Measurements from ENCODE around the gene TUBGCP3. TPM values are rescaled to one million over a fixed set of nuclear protein-coding genes. Genes with fewer than 3 reads are reported as not detected.

Gene TUBGCP3
- total RNA-seq, 1 experiment from 2014 or later = 47.4 TPM

DNA sequence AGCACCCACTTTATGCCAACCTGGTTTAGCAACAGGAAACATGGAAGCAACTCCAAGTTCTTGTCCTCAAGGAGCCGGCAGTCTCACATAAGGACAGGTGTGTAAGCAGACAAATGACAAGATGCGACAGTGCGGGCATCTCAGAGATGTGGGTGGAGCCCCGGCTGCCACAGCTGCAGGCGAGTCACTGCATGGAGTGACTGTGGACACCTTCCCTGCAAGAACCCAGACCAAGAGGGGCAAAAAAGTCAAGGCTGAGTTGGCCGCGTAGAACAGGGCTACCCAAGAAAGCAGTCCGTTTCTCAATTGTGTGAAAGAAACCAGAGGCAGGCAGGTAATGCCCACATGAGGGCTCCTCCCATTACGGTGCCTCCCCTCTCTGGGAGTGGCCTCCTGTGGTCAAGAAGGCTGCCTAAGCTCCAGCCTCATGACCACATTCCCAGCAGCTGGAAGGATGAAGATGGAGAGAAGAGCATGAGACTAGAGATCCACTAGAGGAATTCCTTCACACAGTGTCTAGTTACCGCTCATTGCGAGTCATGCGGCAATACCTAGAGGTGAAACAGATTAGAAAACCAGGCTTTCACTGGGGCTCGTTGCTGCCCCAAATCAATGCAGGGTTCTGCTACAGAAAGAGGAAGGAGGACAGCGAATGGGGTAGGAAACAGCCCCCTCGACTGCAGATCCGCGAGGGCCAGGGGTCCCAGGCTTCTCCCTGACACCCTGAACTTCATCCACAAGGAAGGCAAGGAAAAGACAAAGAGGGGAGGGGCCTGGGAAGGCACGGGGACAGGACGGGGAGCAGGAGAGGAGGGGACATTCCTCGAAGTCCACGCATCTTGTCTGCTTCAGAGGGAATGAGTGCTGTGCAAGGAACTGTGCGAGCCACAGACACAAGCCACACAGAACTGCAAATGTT lies 131.6 kb downstream of the TUBGCP3 start:
- Histone ChIP-seq H3K9me2 (ENCODE audit: insufficient read depth) (no peaks in the 10 kb centered on the region), H3K36me3 (ENCODE audit: low read depth) (no peaks in the 10 kb centered on the region), H3K79me2 (ENCODE audit: low read depth) (no peaks in the 10 kb centered on the region), H3K4me2 (no peak overlapping the region), H3K4me1 (replicated peaks; ENCODE audit: insufficient read depth) (no peaks in the 10 kb centered on the region), H3K27me3 (ENCODE audit: insufficient read depth, low read depth) (peaks cover 87% of the 10 kb centered on the region), H4K20me1 (ENCODE audit: insufficient read depth) (0 out of 2 replicates have a peak, but pooled peaks cover 3% of the 10 kb centered on the region), H3K27ac (no peak overlapping the region), H2AFZ (no peak overlapping the region), H3K4me3 (no peak overlapping the region), H3F3A (ENCODE audit: insufficient read depth, low read depth) (no peaks in the 10 kb centered on the region), H3K9me3 (ENCODE audit: insufficient read depth, low read depth) (no peaks in the 10 kb centered on the region)
- no TSS peak for BruUV-seq (replicated peaks)
- ChIA-PET CTCF (no interaction called here), POLR2A (ENCODE audit: unreplicated experiment) (no interaction called here)
- DNase-seq = no peak
- TF ChIP-seq EZH2 (IDR thresholded peaks at IDR 0.05; ENCODE audit: low read depth) = no peak
- TF ChIP-seq, protein P1, sequence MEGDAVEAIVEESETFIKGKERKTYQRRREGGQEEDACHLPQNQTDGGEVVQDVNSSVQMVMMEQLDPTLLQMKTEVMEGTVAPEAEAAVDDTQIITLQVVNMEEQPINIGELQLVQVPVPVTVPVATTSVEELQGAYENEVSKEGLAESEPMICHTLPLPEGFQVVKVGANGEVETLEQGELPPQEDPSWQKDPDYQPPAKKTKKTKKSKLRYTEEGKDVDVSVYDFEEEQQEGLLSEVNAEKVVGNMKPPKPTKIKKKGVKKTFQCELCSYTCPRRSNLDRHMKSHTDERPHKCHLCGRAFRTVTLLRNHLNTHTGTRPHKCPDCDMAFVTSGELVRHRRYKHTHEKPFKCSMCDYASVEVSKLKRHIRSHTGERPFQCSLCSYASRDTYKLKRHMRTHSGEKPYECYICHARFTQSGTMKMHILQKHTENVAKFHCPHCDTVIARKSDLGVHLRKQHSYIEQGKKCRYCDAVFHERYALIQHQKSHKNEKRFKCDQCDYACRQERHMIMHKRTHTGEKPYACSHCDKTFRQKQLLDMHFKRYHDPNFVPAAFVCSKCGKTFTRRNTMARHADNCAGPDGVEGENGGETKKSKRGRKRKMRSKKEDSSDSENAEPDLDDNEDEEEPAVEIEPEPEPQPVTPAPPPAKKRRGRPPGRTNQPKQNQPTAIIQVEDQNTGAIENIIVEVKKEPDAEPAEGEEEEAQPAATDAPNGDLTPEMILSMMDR (conservative IDR thresholded peaks at IDR 0.05) = no peak
- intact Hi-C loops (cut with micrococcal nuclease; ENCODE audit: unreplicated experiment) = no loop called here

DNA sequence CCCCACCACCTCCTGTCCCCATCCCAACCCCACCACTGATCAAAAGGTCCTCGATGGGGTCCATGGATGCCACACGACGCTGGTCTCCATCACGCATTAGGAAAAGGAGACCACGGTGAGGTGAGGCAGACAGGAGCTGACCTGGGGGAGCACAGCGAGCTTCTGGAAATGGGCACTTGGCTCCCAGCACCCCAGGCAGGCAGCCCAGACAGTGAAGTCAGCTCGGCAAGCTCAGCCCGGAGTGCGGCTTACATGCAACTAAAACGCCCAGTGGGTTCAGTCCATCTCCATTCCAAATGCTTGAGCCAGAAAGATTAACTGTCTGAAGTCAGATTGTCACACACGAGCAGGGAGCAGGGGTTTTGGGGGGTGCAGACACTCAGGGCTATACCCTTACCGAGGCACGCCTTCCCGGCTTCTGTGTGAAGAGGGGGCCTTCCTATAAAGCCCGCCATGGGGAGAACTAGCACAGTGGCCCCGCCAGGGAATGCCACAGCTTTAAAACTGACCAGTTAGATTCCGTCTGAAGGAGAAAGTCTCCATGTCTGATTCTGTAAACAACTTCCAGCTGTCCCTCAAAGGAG lies 132.4 kb downstream of the TUBGCP3 start:
- ChIA-PET POLR2A (ENCODE audit: unreplicated experiment) (no interaction called here), CTCF (no interaction called here)
- intact Hi-C loops (cut with micrococcal nuclease; ENCODE audit: unreplicated experiment) = no loop called here

DNA sequence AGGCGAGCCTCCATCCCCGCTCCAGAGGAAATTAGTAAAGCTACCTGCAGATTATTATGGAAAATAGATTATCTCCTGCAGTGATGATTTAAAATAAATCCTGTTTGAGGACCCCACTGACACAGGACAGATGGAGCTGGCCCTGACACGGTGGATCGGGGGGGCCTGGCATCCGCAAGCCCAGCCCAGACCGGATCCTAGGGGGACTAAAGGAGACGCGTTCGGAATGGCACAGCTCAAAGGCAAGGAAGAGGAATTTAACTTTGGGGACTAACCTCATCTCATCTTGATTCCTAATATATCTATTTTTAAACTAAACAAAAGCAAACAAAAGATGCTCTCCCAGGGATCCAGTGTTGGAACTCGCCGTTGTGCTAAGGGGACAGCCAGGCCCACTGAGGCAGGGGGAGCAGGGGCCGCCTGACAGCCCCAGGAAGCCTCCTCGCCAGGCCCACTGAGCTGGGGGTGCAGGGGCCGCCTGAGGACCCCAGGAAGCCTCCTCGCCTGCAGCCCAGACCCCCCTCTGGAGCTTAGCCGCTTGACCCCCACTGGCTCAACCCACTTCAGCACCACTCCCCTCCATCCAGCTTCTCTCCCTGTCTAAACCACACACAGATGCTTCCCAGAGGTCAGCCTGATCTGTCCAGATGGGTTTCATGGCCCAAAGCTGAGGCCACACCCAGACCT lies 133.2 kb downstream of the TUBGCP3 start:
- Histone ChIP-seq H3K4me2 (no peak overlapping the region), H3K9me2 (ENCODE audit: insufficient read depth) (no peaks in the 10 kb centered on the region), H4K20me1 (ENCODE audit: insufficient read depth) (0 out of 2 replicates have a peak, but pooled peaks cover 3% of the 10 kb centered on the region), H3K36me3 (ENCODE audit: low read depth) (no peaks in the 10 kb centered on the region), H3K4me3 (no peak overlapping the region), H3K9me3 (ENCODE audit: insufficient read depth, low read depth) (no peaks in the 10 kb centered on the region), H2AFZ (no peak overlapping the region), H3F3A (ENCODE audit: insufficient read depth, low read depth) (no peaks in the 10 kb centered on the region), H3K4me1 (replicated peaks; ENCODE audit: insufficient read depth) (no peaks in the 10 kb centered on the region), H3K27me3 (ENCODE audit: insufficient read depth, low read depth) (peaks cover 97% of the 10 kb centered on the region), H3K27ac (no peak overlapping the region), H3K79me2 (ENCODE audit: low read depth) (no peaks in the 10 kb centered on the region)
- intact Hi-C loops (cut with micrococcal nuclease; ENCODE audit: unreplicated experiment) = no loop called here
- ChIA-PET POLR2A (ENCODE audit: unreplicated experiment) (no interaction called here), CTCF (no interaction called here)
- no peak for DNase-seq
- TF ChIP-seq, protein P1 (conservative IDR thresholded peaks at IDR 0.05) = no peak
- BruUV-seq (replicated peaks) = no TSS peak

More for the DNA sequence above, 132.4 kb downstream of the TUBGCP3 start:
- Histone ChIP-seq H3K4me1 (replicated peaks; ENCODE audit: insufficient read depth) (no peaks in the 10 kb centered on the region), H3K79me2 (ENCODE audit: low read depth) (no peaks in the 10 kb centered on the region), H3K27ac (no peak overlapping the region), H3K4me2 (no peak overlapping the region), H3K27me3 (ENCODE audit: insufficient read depth, low read depth) (peaks cover 95% of the 10 kb centered on the region), H3K4me3 (no peak overlapping the region), H4K20me1 (ENCODE audit: insufficient read depth) (0 out of 2 replicates have a peak, but pooled peaks cover 3% of the 10 kb centered on the region), H2AFZ (no peak overlapping the region), H3K9me3 (ENCODE audit: insufficient read depth, low read depth) (no peaks in the 10 kb centered on the region), H3K9me2 (ENCODE audit: insufficient read depth) (no peaks in the 10 kb centered on the region), H3K36me3 (ENCODE audit: low read depth) (no peaks in the 10 kb centered on the region), H3F3A (ENCODE audit: insufficient read depth, low read depth) (no peaks in the 10 kb centered on the region)
- BruUV-seq (replicated peaks) = no TSS peak
- TF ChIP-seq, protein P1 (conservative IDR thresholded peaks at IDR 0.05) = no peak
- no peak for TF ChIP-seq EZH2 (IDR thresholded peaks at IDR 0.05; ENCODE audit: low read depth)
- no peak for DNase-seq

Data from PC-9 (cell line).